Small intestine (tissue), 7 donors: ENCODE data around the gene NCKAP5. TPM values are rescaled to one million over a fixed set of nuclear protein-coding genes. Genes with fewer than 3 reads are reported as not detected.
"Not testable (repeated sequence)": the region's sequence is repeated elsewhere in the genome, so short reads cannot be mapped to it uniquely, and the experiment has no call there.

Experiments
- DNase-seq, 2 donors: peaks; one replicate each; pipeline versions ENCODE4 v3.0.0 to v3.0.0-alpha.2; 2013
- FAIRE-seq: peaks from 2 replicates; lab custom pipeline; 2012; peaks lifted over from hg19 to GRCh38; lab: Jason Lieb, UNC
- H3K27ac ChIP-seq, 3 donors: one replicate each; pipeline ENCODE4 v1.5.1; 2013; ENCODE audit warnings: low read length in 2 of 3, mild to moderate bottlenecking in 2 of 3, control low read depth in 1 of 3, inconsistent platforms in 1 of 3, low read depth in 1 of 3, moderate library complexity in 1 of 3
- H3K27me3 ChIP-seq, 3 donors: one replicate each; pipeline ENCODE4 v1.6.1; 2013; ENCODE audit warnings: low read length in 3 of 3, inconsistent platforms in 1 of 3; ENCODE audit not compliant: control insufficient read depth in 3 of 3, insufficient read depth in 3 of 3
- H3K36me3 ChIP-seq, 3 donors: one replicate each; pipeline ENCODE4 v1.6.1; 2013; ENCODE audit warnings: low read length in 3 of 3, inconsistent platforms in 1 of 3, low read depth in 1 of 3, mild to moderate bottlenecking in 1 of 3, moderate library complexity in 1 of 3; ENCODE audit not compliant: control insufficient read depth in 3 of 3, insufficient read depth in 2 of 3
- H3K4me1 ChIP-seq, 3 donors: one replicate each; pipeline ENCODE4 v1.6.1; 2013; ENCODE audit warnings: low read length in 2 of 3, inconsistent platforms in 1 of 3, low read depth in 1 of 3, mild to moderate bottlenecking in 1 of 3, moderate library complexity in 1 of 3; ENCODE audit not compliant: control insufficient read depth in 3 of 3, insufficient read depth in 2 of 3
- H3K4me3 ChIP-seq, 3 donors: one replicate each; pipeline ENCODE4 v1.5.1; 2013; ENCODE audit warnings: low read length in 3 of 3, control low read depth in 1 of 3, inconsistent platforms in 1 of 3, low read depth in 1 of 3, mild to moderate bottlenecking in 1 of 3, moderate library complexity in 1 of 3
- H3K9me3 ChIP-seq, 2 donors: one replicate each; pipeline ENCODE4 v1.6.1; 2013; ENCODE audit warnings: low read depth in 1 of 2, low read length in 1 of 2; ENCODE audit not compliant: control insufficient read depth in 2 of 2, insufficient read depth in 1 of 2
- WGBS, 3 donors: extraction: QIAGEN DNeasy Blood & Tissue Kit; methylation state at CpG; one replicate each; pipeline ENCODE4 v1.1.7; 2013; 5-methylcytosine and 5-hydroxymethylcytosine counted together
- polyA plus RNA-seq, 4 donors: library from polyadenylated mRNA; stranded (reverse) in 3 of 4; unstranded in 1 of 4; fragments of 200-250 nt in 3 of 4; fragments of 120-200 nt in 1 of 4; gene quantifications; one replicate each; pipeline versions ENCODE4 v1.2.1 to v1.2.3, GENCODE V29; 2013
- donor health status: healthy with polysubstance abuse.
- donor health status: control.
- donor health status: control.
- donor health status: Bipolar disorder and iron deficiency.
- donor health status: healthy.

Gene NCKAP5
- polyA plus RNA-seq, 4 donors: 0.52 to 7.8 (median 6.5) TPM

DNA sequence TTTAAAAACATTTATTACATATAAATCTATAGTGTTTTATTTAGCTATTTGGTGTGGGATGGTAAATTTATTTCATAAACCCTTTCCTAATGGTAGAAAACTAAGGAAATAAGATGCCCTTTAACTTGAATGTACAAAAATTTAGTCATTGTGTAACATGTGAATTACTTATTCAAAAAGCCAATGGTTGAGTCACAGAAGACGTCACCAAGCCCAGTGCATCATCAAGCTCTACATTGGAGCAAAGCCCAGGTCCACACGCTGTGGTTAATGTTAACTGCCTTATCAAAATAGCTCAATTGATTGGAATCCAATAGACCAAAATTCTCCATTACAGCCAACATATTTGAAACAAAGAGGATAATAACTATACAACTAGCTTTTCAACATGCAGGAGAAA, 752.7 kb downstream of the NCKAP5 start:
- H3K9me3 ChIP-seq: peaks cover 0 to 5% of the 10 kb centered on the region in 2 donors
- DNase-seq: no peak
- H3K27me3 ChIP-seq: no peaks in the 10 kb centered on the region
- no peak overlapping the region for H3K27ac ChIP-seq
- no peak overlapping the region for H3K4me3 ChIP-seq
- H3K4me1 ChIP-seq: no peaks in the 10 kb centered on the region
- no peak for FAIRE-seq
- WGBS, 3 donors: 72 to 79% (median 77%) methylated on average over 2 of the region's 2 CpGs
- peaks cover 0 to 2% (median 0%) of the 10 kb centered on the region in 3 donors for H3K36me3 ChIP-seq

DNA sequence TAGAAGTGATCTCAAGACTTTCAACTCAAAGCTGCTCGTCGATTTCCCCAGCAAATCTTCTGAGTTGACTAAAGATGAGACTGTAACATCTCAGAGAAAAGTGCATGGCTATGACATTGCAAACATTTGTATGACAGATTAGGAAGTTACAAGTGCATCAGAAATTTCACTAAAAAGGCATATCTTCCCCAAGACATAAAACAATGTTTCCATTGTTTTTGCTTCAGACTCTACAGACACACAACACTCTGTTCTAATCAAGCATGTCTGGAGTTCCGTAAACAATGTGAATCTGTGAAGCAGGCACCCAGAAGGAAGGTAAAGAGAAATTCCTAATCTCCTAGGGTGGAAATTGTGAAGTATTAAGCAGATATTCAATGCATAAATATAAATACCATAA, 753.6 kb downstream of the NCKAP5 start:
- Histone ChIP-seq H3K4me3 (no peak overlapping the region), H3K4me1 (no peaks in the 10 kb centered on the region), H3K36me3 (peaks cover 0 to 2% (median 0%) of the 10 kb centered on the region in 3 donors), H3K27ac (no peak overlapping the region), H3K27me3 (no peaks in the 10 kb centered on the region), H3K9me3 (peaks cover 0 to 5% of the 10 kb centered on the region in 2 donors)
- WGBS, 3 donors: 67 to 79% (median 72%) methylated on average over 3 of the region's 3 CpGs
- FAIRE-seq (no peak), DNase-seq (no peak)

DNA sequence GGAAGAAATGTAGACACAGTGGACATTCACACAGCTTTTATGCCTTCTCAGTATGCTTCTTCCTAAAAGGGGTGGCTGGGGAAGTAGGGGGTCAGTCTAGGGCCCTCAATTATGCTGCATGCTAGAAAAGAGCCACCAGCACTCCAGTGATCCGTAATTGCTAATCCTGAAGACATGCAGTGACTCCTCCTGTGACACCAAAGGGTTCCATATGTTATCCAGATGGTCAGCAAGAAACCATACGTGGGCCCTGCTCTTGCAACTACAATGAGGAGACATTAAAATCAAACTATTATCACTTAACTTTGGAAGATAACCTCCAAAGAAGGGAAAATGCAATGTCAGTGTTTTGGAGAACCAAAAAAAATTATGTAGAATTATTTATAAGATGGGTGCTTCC, 754.8 kb downstream of the NCKAP5 start:
- H3K9me3 ChIP-seq: peaks cover 0 to 5% of the 10 kb centered on the region in 2 donors
- H3K4me3 ChIP-seq: no peak overlapping the region
- H3K27me3 ChIP-seq: no peaks in the 10 kb centered on the region
- WGBS, 3 donors: 66 to 79% (median 78%) methylated on average over 2 of the region's 2 CpGs
- peaks cover 0 to 2% (median 0%) of the 10 kb centered on the region in 3 donors for H3K36me3 ChIP-seq
- FAIRE-seq (no peak), DNase-seq (no peak)
- no peaks in the 10 kb centered on the region for H3K4me1 ChIP-seq
- no peak overlapping the region for H3K27ac ChIP-seq

DNA sequence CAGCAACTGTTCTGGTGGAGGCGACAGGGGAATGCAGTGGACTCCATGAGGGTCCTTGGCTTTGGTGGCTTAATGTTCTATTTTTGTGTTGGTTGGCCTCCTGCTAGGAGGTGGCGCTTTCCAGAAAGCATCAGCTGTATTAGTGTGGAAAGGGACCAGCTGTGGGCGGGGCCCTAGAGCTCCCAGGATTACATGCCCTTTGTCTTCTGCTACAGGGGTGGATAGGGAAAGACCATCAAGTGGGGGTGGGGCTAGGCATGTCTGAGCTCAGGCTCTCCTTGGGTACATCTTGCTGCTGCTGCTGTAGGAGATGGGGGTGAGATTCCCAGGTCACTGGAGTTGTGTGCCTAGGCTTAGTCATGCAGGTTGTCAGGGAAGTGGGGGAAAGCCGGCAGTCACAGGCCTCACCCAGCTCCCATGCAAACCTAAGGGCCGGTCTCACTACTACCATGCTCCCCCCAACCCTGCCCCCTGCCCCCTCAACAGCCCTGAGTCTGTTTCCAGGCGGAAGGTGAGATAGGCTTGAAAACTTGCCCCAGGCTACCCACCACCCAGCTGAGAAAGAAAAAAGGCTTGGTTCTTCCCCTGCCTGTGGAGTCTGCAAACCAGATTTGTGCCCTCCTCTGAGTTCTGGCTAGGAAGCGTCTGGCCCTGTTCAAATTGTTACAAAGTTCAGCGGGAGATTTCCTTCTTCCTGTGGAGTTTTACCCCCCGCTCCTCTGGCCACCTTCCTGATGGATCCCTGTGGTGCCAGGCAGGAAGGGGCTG, 756.9 kb downstream of the NCKAP5 start:
- Histone ChIP-seq H3K27me3 (no peaks in the 10 kb centered on the region), H3K9me3 (peaks cover 0 to 5% of the 10 kb centered on the region in 2 donors), H3K4me1 (no peaks in the 10 kb centered on the region), H3K27ac (no peak overlapping the region), H3K36me3 (peaks cover 0 to 2% (median 0%) of the 10 kb centered on the region in 3 donors), H3K4me3 (no peak overlapping the region)
- no peak for DNase-seq
- no peak for FAIRE-seq
- 78 to 82% (median 79%) methylated on average over 9 of the region's 9 CpGs for whole genome bisulfite sequencing, 3 donors

DNA sequence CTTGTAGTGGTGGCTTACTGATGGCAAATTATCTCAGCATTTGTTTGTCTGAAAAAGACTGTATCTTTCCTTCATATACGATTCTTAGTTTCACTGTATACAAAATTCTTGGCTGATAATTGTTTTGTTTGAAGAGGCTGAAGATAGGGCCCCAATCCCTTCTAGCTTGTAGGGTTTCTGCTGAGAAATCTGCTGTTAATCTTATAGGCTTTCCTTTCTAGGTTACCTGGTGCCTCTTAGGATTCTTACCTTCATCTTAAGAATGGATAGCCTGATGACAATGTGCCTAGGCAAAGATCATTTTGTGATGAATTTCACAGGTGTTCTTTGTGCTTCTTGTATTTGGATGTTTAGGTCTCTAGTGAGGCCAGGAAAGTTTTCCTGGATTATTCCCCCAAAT, 758.3 kb downstream of the NCKAP5 start:
- not testable (repeated sequence) for DNase-seq, H3K27me3 ChIP-seq, H3K4me1 ChIP-seq, FAIRE-seq, H3K27ac ChIP-seq, H3K9me3 ChIP-seq, H3K4me3 ChIP-seq, H3K36me3 ChIP-seq
- 68 to 85% (median 75%) methylated on average over 1 of the region's 1 CpG for WGBS, 3 donors

- no peak overlapping the region for H3K27ac ChIP-seq
- no peaks in the 10 kb centered on the region for H3K36me3 ChIP-seq
- no peaks in the 10 kb centered on the region for H3K27me3 ChIP-seq
- FAIRE-seq (no peak), DNase-seq (no peak)
- H3K9me3 ChIP-seq: no peaks in the 10 kb centered on the region
- no peaks in the 10 kb centered on the region for H3K4me1 ChIP-seq
- 45 to 66% (median 50%) methylated on average over 4 of the region's 4 CpGs for WGBS, 3 donors
- no peak overlapping the region for H3K4me3 ChIP-seq
Observed at GRCh38 chr2:132804051-132804450, 764.2 kb downstream of the NCKAP5 start.

GRCh38 chr2:132798341-132798740, 769.9 kb downstream of the NCKAP5 start:
- Histone ChIP-seq H3K4me1 (no peaks in the 10 kb centered on the region), H3K4me3 (no peak overlapping the region), H3K36me3 (no peaks in the 10 kb centered on the region), H3K9me3 (no peaks in the 10 kb centered on the region), H3K27me3 (no peaks in the 10 kb centered on the region), H3K27ac (no peak overlapping the region)
- FAIRE-seq: no peak
- DNase-seq: no peak

- no peaks in the 10 kb centered on the region for H3K36me3 ChIP-seq
- no peaks in the 10 kb centered on the region for H3K27me3 ChIP-seq
- no peak for DNase-seq
- no peak overlapping the region for H3K27ac ChIP-seq
- 92 to 98% (median 96%) methylated on average over 3 of the region's 3 CpGs for WGBS, 3 donors
- peaks cover 0 to 2% of the 10 kb centered on the region in 2 donors for H3K9me3 ChIP-seq
- H3K4me1 ChIP-seq: no peaks in the 10 kb centered on the region
- FAIRE-seq: no peak
- no peak overlapping the region for H3K4me3 ChIP-seq
Observed at GRCh38 chr2:132797556-132797955, 770.7 kb downstream of the NCKAP5 start.

DNA sequence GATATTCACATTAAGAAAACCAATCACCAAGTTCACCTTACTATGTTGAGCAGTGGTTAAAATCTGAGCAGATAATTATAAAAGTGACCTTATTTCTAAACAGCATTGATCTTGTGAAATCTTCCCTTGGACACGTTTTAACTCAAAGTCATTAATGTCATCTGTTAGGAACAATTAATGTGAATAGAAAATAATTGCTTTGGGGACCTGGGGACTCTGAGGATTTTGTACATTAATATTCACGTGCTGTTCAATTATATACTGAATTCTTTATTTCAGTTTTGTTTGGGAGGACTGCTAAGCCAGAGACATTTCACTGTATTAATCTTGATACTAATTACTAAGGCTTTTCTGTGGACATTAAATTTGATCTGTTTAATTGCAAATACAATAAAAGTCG, 771.2 kb downstream of the NCKAP5 start:
- 52 to 71% (median 62%) methylated on average over 3 of the region's 3 CpGs for WGBS, 3 donors
- H3K9me3 ChIP-seq: peaks cover 0 to 2% of the 10 kb centered on the region in 2 donors
- no peaks in the 10 kb centered on the region for H3K27me3 ChIP-seq
- no peak for DNase-seq
- no peaks in the 10 kb centered on the region for H3K4me1 ChIP-seq
- no peak overlapping the region for H3K27ac ChIP-seq
- H3K4me3 ChIP-seq: no peak overlapping the region
- no peaks in the 10 kb centered on the region for H3K36me3 ChIP-seq
- FAIRE-seq: no peak
